GM21360 (cell line): ENCODE data around the gene MISFA.
"Not testable (repeated sequence)": the region's sequence is repeated elsewhere in the genome, so short reads cannot be mapped to it uniquely, and the experiment has no call there.

ENCODE experiments used
- ATAC-seq: cut with Tn5 transposase; IDR thresholded peaks from one replicate; pipeline ENCODE4 v1.9.1; 2021; ENCODE audit warnings: mild to moderate bottlenecking, moderate library complexity; ENCODE audit not compliant: unreplicated experiment

Gene MISFA

GRCh38 chr11:18599739-18600230 lies at the start of gene MISFA:
TSS of gene MISFA (plus strand) at chr11:18599789. CDS start at chr11:18599929, 140 bp downstream.
- no peak for ATAC-seq

GRCh38 chr11:18563090-18563730 lies 36.4 kb upstream of the MISFA start:
- ATAC-seq, result no peak

- no peak for ATAC-seq
Measured at GRCh38 chr11:18564149-18564548, 35.4 kb upstream of the MISFA start.

GRCh38 chr11:18566406-18566805 lies 33.2 kb upstream of the MISFA start:
- ATAC-seq, result no peak

- ATAC-seq, result no peak
Measured at GRCh38 chr11:18567081-18567480, 32.5 kb upstream of the MISFA start.

GRCh38 chr11:18575361-18575760 lies 24.2 kb upstream of the MISFA start:
- no peak for ATAC-seq

GRCh38 chr11:18578975-18579598 lies 20.5 kb upstream of the MISFA start:
- ATAC-seq, result no peak

- no peak for ATAC-seq
Measured at GRCh38 chr11:18580113-18580766, 19.3 kb upstream of the MISFA start.

GRCh38 chr11:18581825-18582224 lies 17.8 kb upstream of the MISFA start:
- no peak for ATAC-seq

GRCh38 chr11:18588297-18589252 lies 11.0 kb upstream of the MISFA start, which contains the start of gene UEVLD:
TSS of gene UEVLD (minus strand) at chr11:18588734. CDS start at chr11:18588654, 80 bp downstream.
- peak; percentile 55 for ATAC-seq

- ATAC-seq, result no peak
Measured at GRCh38 chr11:18590571-18590970, 9.0 kb upstream of the MISFA start.

- not testable (repeated sequence) for ATAC-seq
Measured at GRCh38 chr11:18594088-18594487, 5.5 kb upstream of the MISFA start.

- ATAC-seq, result no peak
Measured at GRCh38 chr11:18594999-18595749, 4.4 kb upstream of the MISFA start.

GRCh38 chr11:18600915-18601569 lies 1.5 kb downstream of the MISFA start:
- ATAC-seq, result no peak

GRCh38 chr11:18608376-18608775 lies 8.8 kb downstream of the MISFA start:
- no peak for ATAC-seq

GRCh38 chr11:18611196-18611595 lies 11.6 kb downstream of the MISFA start:
- ATAC-seq, result no peak

GRCh38 chr11:18612394-18612793 lies 12.8 kb downstream of the MISFA start:
- ATAC-seq, result no peak

GRCh38 chr11:18614667-18615066 lies 15.1 kb downstream of the MISFA start:
- ATAC-seq, result no peak

- ATAC-seq, result peak; percentile 95
Measured at GRCh38 chr11:18615628-18616392, 16.2 kb downstream of the MISFA start.
